GM21717 (cell line): ENCODE measurements around the gene C1orf198.

ENCODE experiments used
- ATAC-seq: cut with Tn5 transposase; IDR thresholded peaks from one replicate; pipeline ENCODE4 v1.9.1; 2021; ENCODE audit warnings: mild to moderate bottlenecking, moderate library complexity; ENCODE audit not compliant: unreplicated experiment

C1orf198 gene

GRCh38 chr1:230867903-230868735 lies at the start of gene C1orf198:
TSS of gene C1orf198 (minus strand) at chr1:230868521. CDS start at chr1:230868512, 9 bp downstream.
- ATAC-seq, result peak; percentile 90

- ATAC-seq, result no peak
Observed at GRCh38 chr1:230917284-230918135, 49.2 kb upstream of the C1orf198 start.

DNA sequence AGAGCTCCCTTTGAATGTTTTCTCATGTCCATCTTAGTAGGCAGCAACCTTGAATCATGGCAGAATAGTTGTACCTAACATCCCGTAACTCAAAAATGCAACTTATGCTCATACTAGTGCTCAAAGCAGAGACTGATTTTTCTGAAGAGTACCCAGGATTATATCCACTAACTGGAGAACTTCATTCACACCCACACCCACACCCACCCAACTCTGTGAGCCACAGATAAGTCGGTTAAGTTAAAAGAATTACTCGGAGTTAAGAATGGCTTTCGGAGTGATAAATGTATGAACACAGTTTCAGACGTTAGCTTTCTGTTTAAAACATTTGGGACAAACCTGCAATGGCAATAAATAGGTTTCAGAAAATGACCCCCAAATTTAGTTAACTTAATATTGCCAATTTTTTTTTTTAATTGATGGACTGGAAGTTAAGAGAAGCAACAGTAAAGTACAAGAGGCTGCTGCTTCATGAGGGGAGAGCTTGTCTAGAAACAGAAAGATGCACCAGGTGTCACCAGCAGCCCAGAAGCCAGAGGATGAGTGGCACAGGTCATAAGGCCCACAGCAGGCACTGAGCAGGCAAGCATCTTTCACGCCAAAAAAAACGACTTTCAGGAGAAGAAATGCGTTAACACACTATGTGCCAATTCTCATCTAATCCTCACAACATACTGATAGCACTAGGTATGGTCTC lies 48.4 kb upstream of the C1orf198 start:
- ATAC-seq, result no peak

DNA sequence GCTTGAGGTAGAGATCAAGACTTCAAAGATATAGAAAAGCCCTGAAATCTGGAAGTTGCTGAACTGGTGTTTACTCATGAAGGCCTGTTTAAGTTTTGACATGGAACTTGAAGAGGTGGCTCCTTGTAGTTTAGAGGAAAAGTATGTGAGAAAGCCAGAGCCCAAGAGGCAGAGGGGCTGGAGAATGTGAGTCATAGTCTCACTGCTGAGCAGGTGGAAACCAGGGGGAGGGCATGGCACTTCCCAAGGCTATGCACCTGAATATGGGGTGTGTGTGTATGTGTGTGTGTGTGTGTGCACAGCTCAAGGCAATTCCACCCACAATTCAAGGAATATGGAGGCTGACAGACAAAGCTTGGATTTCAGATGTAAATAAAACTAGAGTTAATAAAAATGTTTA lies 46.8 kb upstream of the C1orf198 start:
- ATAC-seq, result no peak

DNA sequence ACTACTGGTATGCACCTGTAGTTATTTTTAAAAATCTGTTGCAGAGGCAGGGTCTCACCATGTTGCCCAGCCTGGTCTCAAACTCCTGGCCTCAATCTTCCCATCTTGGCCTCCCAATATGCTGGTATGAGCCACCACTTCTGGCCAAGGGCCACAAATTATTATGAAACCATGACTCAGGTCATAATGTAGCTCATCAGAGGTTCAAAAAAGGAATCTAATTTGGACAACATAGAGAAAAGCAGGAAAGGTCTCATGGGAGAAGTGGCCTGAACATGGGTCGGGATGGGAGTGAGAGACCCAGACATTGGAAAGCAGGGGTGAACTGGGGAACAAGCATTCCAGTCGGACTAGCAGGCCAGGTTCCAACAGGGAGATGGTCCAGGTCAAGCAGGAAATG lies 45.2 kb upstream of the C1orf198 start:
- ATAC-seq, result no peak

GRCh38 chr1:230910755-230911117 lies 42.4 kb upstream of the C1orf198 start:
- no peak for ATAC-seq

- ATAC-seq, result no peak
Observed at GRCh38 chr1:230909974-230910754, 41.8 kb upstream of the C1orf198 start.

DNA sequence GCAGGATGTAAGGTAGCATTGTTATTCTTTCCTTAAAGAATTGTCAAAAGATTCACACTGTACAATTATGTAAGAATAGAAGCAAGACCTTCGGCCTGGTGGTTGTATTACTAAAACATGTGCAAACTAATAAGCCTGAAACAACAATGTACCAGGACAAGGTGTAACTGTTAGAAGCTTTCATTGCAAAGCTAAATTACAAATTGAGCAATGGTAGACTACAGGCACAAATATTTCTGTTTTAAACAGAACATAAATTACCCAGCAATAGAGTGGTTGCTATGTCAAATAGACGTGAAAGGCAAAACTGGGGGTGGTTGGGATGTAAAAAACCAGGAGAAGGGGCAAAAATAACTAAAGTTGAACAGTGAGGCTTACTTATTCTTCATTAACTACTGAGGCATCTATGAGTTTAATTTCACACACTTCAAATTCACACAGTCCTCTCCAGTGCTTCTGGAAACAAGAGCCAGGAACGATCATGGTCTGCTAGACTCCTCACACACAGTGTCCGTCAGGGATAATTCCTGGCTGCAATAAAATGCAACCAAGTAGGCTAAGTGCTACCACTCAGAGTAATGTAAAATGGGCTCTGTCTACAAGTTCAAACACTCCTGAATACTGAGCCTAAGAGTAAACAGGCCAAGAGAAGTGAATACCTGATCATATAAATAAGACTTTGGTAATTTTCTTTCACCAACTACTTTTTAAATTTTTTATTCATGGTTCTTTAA lies 39.3 kb upstream of the C1orf198 start:
- ATAC-seq, result no peak

- no peak for ATAC-seq
Observed at GRCh38 chr1:230906226-230906625, 37.9 kb upstream of the C1orf198 start.

DNA sequence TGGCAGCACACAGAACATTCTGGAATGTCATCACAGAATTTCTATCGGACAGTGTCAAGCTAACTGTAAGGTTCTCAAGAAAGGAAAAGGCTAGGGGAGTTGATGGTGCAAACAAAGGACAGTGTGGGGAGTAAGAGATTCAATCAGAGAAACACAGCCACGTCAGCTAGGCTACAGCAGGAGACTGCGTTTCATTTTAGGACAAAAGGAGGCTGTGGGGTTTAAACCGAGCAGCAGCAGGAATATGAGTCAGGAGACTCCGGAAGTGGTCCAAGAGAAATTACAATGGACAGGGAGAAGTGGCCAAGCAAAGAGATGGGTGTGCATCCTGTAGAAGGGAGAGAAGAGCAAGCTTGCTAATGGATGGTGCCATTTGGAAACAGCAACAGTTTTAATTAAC lies 37.4 kb upstream of the C1orf198 start:
- ATAC-seq, result no peak

DNA sequence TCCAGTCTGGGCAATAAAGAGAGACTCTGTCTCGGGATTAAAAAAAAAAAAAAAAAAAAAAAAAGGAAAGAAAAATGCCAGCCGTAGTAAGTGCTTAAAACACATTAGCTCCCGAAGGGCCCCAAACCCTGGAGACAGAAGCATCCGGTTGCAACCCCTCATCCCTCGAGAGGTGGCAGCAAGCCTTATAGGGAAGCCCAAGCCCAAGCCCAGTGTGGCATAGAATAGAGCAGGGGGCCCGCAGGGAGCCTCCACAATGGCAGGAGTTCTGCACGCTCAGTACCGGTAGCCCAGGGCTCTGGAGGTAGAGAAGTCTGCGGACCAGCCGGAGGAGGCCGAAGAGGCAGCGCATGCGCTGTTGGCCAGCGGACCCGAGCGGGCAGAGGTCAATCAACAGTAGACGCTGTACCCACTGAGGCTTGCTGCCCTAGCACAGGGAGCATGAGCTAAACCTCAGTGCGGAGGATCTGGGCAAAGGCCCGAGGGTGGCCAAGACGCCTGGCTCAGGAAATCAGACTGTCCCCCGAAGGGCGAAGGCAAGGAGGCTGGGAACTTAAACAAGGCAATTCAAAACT lies 34.1 kb upstream of the C1orf198 start:
- ATAC-seq, result no peak

DNA sequence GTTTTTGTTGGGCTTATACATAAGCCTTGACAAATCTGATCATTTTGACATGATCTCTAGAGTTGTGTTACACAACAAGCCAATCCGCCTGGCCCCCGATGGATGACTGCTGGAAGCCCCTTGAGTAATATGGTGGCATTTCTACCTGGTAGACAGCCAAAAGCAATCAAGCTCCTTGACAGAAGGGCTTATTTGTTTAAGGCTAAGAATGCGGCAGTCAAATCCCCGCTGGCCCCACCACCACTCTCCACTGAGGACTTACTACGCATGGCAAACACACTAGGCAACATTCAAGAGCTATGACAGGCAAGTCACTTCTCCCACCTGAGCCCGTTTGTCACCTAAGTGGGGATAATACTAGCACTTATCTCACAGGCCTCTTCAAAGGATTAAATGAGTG lies 33.4 kb upstream of the C1orf198 start:
- no peak for ATAC-seq

GRCh38 chr1:230900984-230901383 lies 32.7 kb upstream of the C1orf198 start:
- ATAC-seq, result no peak

DNA sequence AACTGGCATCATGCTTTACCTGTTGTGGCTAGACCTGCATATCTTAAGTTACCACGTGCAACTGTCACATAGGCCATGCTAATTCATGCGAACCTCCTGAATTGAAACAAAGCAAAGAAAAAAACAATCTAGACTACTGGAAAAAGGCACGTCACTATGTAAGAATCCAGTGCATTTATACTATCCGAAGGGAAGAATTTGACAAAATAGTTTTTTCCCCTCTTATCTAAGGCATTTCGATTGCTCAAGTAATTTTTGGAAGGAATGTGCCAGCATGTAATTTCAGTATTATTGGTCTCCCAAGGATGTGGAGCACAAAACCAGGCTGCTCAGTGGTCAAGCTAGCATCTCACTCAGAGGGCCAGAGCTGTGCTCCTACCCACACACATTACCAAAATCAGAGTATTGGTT lies 31.5 kb upstream of the C1orf198 start:
- ATAC-seq, result no peak

- no peak for ATAC-seq
Observed at GRCh38 chr1:230898748-230899147, 30.4 kb upstream of the C1orf198 start.

GRCh38 chr1:230898144-230898543 lies 29.8 kb upstream of the C1orf198 start:
- ATAC-seq, result no peak

GRCh38 chr1:230896779-230897178 lies 28.5 kb upstream of the C1orf198 start:
- ATAC-seq, result no peak

GRCh38 chr1:230895452-230895851 lies 27.1 kb upstream of the C1orf198 start:
- ATAC-seq, result no peak

- no peak for ATAC-seq
Observed at GRCh38 chr1:230894664-230895063, 26.3 kb upstream of the C1orf198 start.

- ATAC-seq, result no peak
Observed at GRCh38 chr1:230894032-230894431, 25.7 kb upstream of the C1orf198 start.
